NCI-H345 treated with DMSO at 0.1 percent for 48 hours (cell line): ENCODE results near the gene OR1E2.
"Not testable (repeated sequence)": the region's sequence is repeated elsewhere in the genome, so short reads cannot be mapped to it uniquely, and the experiment has no call there.

ENCODE experiments used
- DNase-seq: peaks from one replicate; lab custom pipeline; 2025; ENCODE audit not compliant: unreplicated experiment; lab: John Stamatoyannopoulos, UW

The OR1E2 gene

GRCh38 chr17:3398310-3398709 is 35.3 kb downstream of the OR1E2 start, which contains the start of gene OR1E1:
Gene OR1E1 (minus strand): TSS chr17:3398410. CDS start chr17:3398410, 0 bp downstream.
- DNase-seq: no peak

- not testable (repeated sequence) for DNase-seq
Measured at GRCh38 chr17:3397801-3398200, 35.8 kb downstream of the OR1E2 start.

- no peak for DNase-seq
Measured at GRCh38 chr17:3389791-3390190, 43.9 kb downstream of the OR1E2 start.

GRCh38 chr17:3385869-3386816 is 47.5 kb downstream of the OR1E2 start, which contains the start of gene OR3A2:
Gene OR3A2 (minus strand): TSS chr17:3386308.
- DNase-seq: no peak
